Activated CD4-positive, alpha-beta T cell treated with anti-CD3 and anti-CD28 coated beads, Interleukin-2, amount 50 U/mL, for 48 hours (primary cell): ENCODE measurements around the gene TMEM185B.
"Not testable (repeated sequence)": the region's sequence is repeated elsewhere in the genome, so short reads cannot be mapped to it uniquely, and the experiment has no call there.

Experiments used
- DNase-seq, 2 experiments: peaks; one replicate each; pipeline ENCODE4 v3.0.0-alpha.2; 2020

TMEM185B gene

DNA sequence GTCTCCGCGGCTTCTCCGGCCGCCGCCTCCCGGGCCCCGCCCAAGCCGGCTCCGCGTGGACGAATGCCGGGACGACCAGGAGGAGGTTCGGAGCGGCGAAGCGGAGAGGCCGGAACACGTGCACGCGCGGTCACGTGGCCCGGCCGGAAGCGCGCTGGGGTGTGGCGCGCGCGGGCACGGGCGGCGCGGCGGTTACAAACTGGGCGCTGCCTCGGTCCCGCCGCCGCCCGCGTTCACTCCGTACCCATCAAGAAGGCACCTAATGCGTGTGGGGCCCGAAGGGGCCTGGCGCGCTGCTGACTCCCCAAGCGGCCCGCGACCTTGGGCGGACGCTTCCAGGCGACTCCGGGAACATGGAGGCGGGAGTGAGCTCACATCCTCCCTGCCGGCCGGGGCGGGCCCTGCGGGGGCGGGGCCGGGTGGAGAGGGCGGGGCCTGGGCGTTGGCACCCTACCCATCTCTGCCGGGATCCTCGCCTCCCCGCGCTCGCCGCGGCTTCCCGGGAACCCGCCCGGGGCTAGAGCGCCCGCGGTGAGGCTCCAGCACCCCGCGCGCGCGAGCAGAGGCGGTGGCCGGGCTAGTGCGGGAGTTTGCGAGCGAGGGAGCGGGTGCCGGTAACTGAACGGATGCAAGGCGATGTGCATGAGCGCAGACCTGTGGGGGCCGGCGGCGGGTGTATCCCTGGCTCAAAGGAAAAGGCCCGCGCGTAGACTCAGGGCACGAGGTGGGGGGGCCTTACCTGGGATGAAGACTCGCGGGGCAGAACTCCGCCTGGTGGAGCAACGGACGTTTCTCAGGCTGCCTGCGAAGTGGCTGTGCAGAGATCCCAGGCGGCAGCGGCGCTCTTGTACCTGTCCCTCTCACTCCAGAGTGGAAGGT is at the start of gene TMEM185B:
TMEM185B (minus strand) TSS at position 367 of the 879 bp plus-strand sequence. CDS start 424 bp downstream, outside the sequence.
- DNase-seq: peak; percentile 94 to 95

DNA sequence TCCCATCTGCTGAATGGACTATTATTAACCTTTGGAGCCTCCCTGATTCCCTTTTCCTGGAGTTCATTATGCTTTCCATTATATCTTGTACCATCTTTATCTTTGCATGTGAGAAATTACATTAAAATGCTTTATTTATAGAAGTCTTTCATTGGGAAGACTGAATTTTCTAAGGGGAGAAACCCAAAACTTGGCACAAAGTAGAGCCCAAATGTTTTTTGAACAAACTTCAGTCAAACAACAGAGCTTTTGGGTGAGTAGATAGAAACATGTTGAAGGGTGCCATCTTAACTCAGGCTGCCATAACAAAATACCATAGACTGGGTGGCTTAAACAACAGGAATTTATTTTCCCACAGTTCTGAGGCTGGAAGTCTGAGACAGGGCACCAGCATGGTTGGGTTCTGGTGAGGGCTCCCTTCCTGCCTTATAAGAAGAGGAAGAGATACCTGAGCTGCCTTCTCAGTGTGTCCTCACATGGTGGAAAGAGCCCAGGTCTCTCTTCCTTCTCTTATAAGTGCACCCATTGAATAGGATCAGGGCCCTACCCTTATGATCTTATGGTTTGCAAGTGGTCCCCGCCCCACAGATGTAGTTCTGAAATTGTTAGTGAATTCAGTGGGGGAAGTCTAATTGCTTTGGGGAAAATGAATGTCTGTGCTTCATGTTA is 48.6 kb upstream of the TMEM185B start:
- no peak for DNase-seq

DNA sequence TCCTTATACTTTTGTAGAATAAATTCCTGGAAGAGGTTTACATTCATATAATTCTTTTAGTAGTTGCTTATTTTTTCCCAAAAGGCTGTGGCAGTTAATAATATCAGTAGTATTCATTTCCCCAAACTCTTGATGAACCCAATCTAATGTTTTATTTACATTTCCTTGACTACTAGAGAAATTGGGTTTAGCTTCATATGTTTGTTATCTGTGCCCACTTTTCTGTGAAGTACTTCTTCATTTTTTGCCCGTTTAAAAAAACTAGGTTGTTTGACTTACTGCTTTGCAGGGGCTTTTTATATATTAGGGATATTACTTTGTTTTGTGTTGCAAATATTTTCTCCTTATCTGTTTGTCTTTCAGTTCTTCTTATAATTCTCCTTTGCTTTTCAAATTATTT is 46.6 kb upstream of the TMEM185B start:
- DNase-seq: no peak

GRCh38 chr2:120269076-120269744 is 46.0 kb upstream of the TMEM185B start:
- DNase-seq: no peak

- no peak for DNase-seq
Observed at GRCh38 chr2:120267348-120267747, 44.1 kb upstream of the TMEM185B start.

- DNase-seq: no peak
Observed at GRCh38 chr2:120265006-120265405, 41.8 kb upstream of the TMEM185B start.

DNA sequence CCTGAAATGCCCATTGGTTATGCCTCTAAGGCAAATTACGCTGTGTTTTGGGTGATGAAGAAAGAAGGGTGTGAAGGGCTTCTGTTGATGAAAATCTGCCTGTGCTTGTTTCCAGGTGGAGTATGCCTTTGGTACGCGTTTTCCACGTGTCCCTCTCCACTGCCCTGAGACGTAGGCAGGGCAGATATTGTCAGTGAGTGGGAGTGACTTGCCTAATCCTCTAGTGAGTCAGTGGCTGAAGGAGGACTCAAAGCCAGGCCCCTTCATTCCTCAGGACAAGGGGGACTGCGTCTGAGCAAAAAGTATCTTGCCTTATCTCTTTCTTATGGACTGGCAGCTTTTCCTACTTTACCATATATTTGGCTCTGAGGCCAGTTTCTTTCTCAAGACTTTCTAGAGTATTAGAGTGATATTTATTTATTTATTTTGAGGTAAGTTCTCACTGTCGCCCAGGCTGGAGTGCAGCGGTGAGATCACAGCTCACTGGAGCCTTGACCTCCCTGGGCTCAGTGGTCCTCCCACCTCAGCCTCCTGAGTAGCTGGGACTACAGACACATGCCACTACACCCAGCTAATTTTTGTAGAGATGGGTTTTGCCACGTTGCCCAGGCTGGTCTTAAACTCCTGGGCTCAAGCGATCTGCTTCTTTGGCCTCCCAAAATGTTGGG is 39.7 kb upstream of the TMEM185B start:
- DNase-seq: no peak

DNA sequence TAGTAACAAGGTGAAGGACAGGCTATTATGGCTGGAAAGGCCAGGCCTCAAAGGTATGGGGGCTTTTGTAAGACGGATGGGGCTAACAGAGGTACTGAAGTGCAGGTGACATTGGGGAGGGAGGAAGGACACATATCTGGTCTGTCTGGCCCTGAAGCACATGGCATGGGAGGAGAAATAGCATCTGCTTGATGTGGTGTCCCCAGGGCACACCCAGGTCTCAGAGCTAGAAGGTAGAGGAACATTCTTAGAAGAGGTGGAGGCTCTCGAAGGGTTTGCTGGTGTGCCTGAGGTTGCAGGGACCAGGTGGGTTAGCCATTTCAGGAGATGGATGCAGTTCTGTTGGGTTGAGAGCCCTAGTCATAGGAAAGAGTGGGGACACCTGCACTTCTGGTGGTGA is 39.0 kb upstream of the TMEM185B start:
- no peak for DNase-seq

- DNase-seq: peak; percentile 62 to 72
Observed at GRCh38 chr2:120261387-120262006, 38.3 kb upstream of the TMEM185B start.

- DNase-seq: no peak
Observed at GRCh38 chr2:120260736-120261135, 37.5 kb upstream of the TMEM185B start.

DNA sequence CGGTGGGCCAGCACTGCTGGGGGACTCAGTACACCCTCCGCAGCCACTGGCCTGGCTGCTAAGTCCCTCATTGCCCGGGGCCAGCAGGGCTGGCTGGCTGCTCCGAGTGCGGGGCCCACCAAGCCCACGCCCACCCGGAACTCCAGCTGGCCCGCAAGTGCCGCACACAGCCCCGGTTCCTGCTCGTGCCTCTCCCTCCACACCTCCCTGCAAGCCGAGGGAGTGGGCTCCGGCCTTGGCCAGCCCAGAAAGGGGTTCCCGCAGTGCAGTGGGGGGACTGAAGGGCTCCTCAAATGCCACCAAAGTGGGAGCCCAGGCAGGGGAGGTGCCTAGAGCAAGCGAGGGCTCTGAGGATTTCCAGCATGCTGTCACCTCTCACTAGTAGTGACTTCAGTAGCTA is 36.7 kb upstream of the TMEM185B start:
- DNase-seq: not testable (repeated sequence)

- no peak for DNase-seq
Observed at GRCh38 chr2:120258196-120258595, 35.0 kb upstream of the TMEM185B start.

GRCh38 chr2:120257522-120257921 is 34.3 kb upstream of the TMEM185B start:
- no peak for DNase-seq

GRCh38 chr2:120256651-120257000 is 33.4 kb upstream of the TMEM185B start:
- no peak for DNase-seq

DNA sequence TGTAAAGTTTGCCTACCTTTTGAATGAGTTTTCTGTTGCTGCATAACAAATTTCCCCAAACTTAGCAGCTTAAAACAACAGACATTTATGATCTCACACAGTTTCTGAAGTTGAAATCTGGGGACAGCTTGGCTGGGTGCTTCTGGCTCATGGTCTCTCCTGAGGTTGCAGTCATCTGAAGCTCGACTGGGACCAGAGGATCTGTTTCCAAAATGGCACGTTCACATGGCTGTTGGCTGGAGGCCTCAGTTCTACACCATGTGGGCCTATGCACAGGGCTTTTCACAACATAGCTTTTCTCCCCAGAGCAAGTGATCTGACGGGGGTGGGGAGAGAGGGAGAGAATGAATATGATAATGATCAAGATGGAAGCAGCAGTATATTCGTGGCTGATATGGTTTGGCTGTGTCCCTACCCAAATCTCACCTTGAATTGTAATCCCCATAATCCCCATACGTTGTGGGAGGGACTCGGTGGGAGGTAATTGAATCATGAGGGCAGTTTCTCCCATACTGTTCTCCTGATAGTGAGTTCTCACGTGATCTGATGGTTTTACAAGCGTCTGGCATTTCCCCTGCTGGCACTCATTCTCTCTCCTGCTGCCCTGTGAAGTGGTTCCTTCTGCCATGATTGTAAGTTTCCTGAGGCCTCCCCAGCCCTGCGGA is 32.9 kb upstream of the TMEM185B start:
- DNase-seq: no peak

DNA sequence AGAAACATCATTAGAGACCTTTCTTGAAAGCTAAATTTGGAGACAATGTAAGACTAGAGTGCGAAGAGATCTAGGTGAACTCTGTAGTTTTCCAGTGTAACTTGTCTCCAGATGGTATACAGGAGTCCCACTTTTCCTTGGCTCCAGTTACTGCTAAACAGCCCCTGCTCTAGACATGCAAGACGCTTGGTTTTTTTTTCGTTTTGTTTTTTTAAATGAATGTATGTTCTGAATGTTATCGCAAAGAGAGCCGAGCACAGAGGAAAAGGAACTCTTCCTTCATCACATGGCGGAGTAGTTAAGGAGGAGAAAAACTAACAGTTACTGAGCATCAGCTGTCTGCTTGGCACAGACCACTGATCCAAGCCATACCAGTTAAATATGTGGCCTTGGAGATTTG is 31.9 kb upstream of the TMEM185B start:
- no peak for DNase-seq

GRCh38 chr2:120254178-120254577 is 31.0 kb upstream of the TMEM185B start:
- DNase-seq: no peak

- DNase-seq: peak; percentile 40 to 51
Observed at GRCh38 chr2:120253021-120253882, 30.1 kb upstream of the TMEM185B start.

- DNase-seq: peak; percentile 99
Observed at GRCh38 chr2:120252225-120253020, 29.2 kb upstream of the TMEM185B start, which contains the start of gene RALB. Gene RALB, plus strand, starts transcription at chr2:120252852. Its CDS starts 25,813 bp downstream, at chr2:120278665.

DNA sequence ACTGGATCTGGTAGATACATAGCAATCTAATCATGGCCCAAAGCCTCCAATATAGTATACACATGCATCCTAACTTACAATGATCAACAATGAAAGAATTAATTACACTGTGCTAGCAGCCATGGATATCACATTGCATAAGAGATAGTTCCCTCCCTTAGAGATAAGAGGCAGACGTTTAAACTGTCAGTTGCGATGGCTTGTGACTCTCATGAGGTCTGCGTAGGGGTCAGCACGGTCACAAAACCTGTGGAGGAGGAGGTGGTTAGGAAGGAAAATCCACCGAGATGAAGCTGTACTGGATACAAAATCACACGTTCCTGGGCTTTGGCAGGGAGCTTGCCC is 28.7 kb upstream of the TMEM185B start:
- no peak for DNase-seq
